Neural crest cell (in vitro differentiated cells): ENCODE results near the gene DIS3L. TPM values are rescaled to one million over a fixed set of nuclear protein-coding genes. Genes with fewer than 3 reads are reported as not detected.
A peak's percentile ranks its signal among the peaks of the same experiment; 100 is the strongest.

Source experiments
- DNase-seq: peaks from one replicate; pipeline ENCODE4 v3.0.0; 2021; ENCODE audit warnings: low read depth, mixed read lengths, low spot score
- H3K27ac Mint-ChIP-seq: one replicate; pipeline ENCODE4 v1.8.0; 2021; ENCODE audit warnings: mild to moderate bottlenecking, mixed read lengths; ENCODE audit not compliant: unreplicated experiment
- H3K27me3 Mint-ChIP-seq: 2 replicates; pipeline ENCODE4 v1.8.0; 2021; ENCODE audit warnings: low read depth, mild to moderate bottlenecking, mixed read lengths
- H3K36me3 Mint-ChIP-seq: 2 replicates; pipeline ENCODE4 v1.8.0; 2021; ENCODE audit warnings: low read depth, mild to moderate bottlenecking, mixed read lengths
- H3K4me1 Mint-ChIP-seq: 2 replicates; pipeline ENCODE4 v1.8.0; 2021; ENCODE audit warnings: mixed read lengths
- H3K4me3 Mint-ChIP-seq: one replicate; pipeline ENCODE4 v1.8.0; 2021; ENCODE audit warnings: mild to moderate bottlenecking, mixed read lengths
- H3K9me3 Mint-ChIP-seq: 2 replicates; pipeline ENCODE4 v1.8.0; 2021; ENCODE audit warnings: mixed read lengths
- total RNA-seq: library from RNA; stranded (reverse); gene quantifications from 2 replicates; pipeline ENCODE4 v1.2.1, GENCODE V29; 2021
- TF ChIP-seq, protein P1 (sequence below): fragments of 200-600 bp; sonication (generic); conservative IDR thresholded peaks from 2 replicates; pipeline ENCODE4 v1.5.0; 2021; ENCODE audit warnings: antibody characterized with exemption, mild to moderate bottlenecking

DIS3L gene
- total RNA-seq, 1 donor from 2014 or later, result 56.3 TPM

DNA sequence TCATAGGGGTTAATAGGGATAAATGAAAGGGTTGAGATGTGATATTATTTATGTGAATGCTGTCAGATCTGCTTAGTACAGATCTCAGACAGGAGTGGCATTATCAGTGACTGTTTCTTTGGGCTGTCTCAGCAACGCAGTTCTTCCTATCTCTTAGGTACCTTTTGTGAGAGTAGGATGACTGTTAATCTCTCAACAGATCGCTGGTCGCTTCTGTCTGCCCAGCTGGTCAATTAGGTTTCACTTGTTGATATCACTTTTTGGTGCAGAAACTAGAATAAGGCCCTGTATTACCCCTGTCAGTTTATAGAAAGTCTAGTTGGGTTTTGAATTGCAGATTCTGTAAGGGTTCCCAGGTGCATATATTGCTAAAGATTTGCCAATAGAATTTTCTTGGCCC lies 16.5 kb downstream of the DIS3L start:
- H3K9me3 Mint-ChIP-seq, result no peaks in the 10 kb centered on the region
- no peak for DNase-seq
- H3K27ac Mint-ChIP-seq, result no peak overlapping the region
- H3K4me3 Mint-ChIP-seq, result no peak overlapping the region
- no peaks in the 10 kb centered on the region for H3K4me1 Mint-ChIP-seq
- no peaks in the 10 kb centered on the region for H3K27me3 Mint-ChIP-seq
- TF ChIP-seq, protein P1, sequence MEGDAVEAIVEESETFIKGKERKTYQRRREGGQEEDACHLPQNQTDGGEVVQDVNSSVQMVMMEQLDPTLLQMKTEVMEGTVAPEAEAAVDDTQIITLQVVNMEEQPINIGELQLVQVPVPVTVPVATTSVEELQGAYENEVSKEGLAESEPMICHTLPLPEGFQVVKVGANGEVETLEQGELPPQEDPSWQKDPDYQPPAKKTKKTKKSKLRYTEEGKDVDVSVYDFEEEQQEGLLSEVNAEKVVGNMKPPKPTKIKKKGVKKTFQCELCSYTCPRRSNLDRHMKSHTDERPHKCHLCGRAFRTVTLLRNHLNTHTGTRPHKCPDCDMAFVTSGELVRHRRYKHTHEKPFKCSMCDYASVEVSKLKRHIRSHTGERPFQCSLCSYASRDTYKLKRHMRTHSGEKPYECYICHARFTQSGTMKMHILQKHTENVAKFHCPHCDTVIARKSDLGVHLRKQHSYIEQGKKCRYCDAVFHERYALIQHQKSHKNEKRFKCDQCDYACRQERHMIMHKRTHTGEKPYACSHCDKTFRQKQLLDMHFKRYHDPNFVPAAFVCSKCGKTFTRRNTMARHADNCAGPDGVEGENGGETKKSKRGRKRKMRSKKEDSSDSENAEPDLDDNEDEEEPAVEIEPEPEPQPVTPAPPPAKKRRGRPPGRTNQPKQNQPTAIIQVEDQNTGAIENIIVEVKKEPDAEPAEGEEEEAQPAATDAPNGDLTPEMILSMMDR, result no peak
- H3K36me3 Mint-ChIP-seq, result peaks cover 9% of the 10 kb centered on the region

DNA sequence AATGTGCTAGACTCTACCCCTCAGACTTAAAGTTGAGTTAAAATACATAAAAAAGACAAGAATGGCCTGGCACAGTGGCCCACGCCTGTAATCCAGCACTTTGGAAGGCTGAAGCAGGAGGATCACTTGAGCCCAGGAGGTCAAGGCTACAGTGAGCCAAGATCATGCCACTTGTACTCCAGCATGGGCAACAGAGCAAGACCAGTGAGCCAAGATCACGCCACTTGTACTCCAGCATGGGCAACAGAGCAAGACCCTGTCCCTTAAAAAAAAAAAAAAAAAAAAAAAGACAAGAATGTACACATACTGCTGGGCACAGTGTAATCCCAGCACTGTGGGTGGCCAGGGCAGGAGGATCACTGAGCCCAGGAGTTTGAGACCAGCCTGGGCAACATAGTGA lies 17.4 kb downstream of the DIS3L start:
- H3K36me3 Mint-ChIP-seq, result peaks cover 9% of the 10 kb centered on the region
- TF ChIP-seq, protein P1, result no peak
- H3K9me3 Mint-ChIP-seq, result no peaks in the 10 kb centered on the region
- no peaks in the 10 kb centered on the region for H3K27me3 Mint-ChIP-seq
- no peaks in the 10 kb centered on the region for H3K4me1 Mint-ChIP-seq
- no peak overlapping the region for H3K27ac Mint-ChIP-seq
- H3K4me3 Mint-ChIP-seq, result no peak overlapping the region
- DNase-seq, result no peak

DNA sequence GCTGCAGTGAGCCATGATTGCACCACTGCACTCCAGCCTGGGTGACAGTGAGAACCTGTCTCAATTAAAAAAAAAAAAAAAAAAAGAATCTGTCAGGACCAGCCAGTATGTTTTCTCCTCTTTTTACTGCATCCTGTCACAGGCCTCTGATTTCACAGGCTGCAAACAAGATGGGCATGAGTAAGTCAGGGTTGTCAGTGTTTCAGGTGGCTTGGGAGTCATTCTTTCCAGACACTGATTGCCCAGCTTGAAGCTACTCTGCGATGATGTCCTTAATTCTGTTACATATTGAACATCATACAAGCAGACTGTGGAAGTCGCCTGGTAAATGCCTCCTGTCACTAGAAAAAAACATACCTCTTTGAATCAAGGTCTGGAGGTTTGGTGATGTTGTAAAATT lies 18.8 kb downstream of the DIS3L start:
- Mint-ChIP-seq H3K36me3 (peaks cover 14% of the 10 kb centered on the region), H3K27ac (no peak overlapping the region)

DNA sequence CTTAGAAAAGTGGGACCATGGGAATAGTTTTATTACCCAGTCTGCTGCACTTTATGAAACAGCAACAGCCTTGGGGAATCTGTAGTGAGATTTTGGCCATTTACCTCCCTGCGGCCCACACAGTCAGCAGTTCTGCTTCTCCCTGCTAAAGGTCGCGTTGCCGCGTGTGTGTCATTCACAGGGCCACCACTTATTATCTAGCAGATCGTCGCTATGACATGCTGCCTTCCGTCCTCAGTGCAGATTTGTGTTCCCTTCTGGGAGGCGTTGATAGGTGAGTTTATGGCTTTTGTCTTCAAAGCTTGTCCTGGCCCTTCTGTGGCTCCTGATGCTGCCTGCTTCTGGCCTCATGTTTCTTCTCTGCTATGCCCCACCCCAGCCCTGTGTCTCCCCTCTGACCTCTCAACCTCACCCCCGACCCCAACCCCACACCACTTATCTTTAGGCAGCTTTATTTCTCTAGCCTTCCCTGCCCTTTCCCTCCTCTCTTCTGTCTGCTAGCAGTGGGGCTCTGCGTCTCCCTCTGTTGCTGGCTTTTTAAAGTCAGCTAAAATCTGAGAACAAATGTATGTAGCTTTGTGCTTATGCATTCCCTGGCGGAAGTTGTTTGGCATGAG lies 30.1 kb downstream of the DIS3L start:
- Mint-ChIP-seq H3K36me3 (peaks cover 11% of the 10 kb centered on the region), H3K27me3 (no peaks in the 10 kb centered on the region), H3K4me1 (peaks cover 9% of the 10 kb centered on the region), H3K4me3 (no peak overlapping the region), H3K27ac (peak overlapping the region; percentile 13), H3K9me3 (no peaks in the 10 kb centered on the region)
- TF ChIP-seq, protein P1, result no peak
- no peak for DNase-seq

More for the DNA sequence above, 18.8 kb downstream of the DIS3L start:
- no peak for DNase-seq
- no peaks in the 10 kb centered on the region for H3K4me1 Mint-ChIP-seq
- H3K9me3 Mint-ChIP-seq, result no peaks in the 10 kb centered on the region
- no peak overlapping the region for H3K4me3 Mint-ChIP-seq
- TF ChIP-seq, protein P1, result no peak
- H3K27me3 Mint-ChIP-seq, result no peaks in the 10 kb centered on the region

DNA sequence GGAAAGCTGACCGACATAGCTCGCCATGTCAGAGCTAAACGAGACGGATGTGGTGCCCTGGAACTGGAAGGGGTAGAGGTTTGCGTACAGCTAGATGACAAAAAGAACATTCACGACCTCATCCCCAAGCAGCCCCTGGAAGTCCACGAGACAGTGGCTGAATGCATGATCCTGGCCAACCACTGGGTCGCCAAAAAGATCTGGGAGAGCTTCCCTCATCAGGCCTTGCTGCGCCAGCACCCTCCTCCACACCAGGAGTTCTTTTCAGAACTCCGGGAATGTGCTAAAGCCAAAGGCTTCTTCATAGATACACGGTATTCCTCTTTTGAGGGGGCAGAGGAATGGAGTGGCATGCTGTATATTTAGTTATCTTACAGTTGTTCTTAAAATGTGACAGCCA lies 32.7 kb downstream of the DIS3L start:
- Mint-ChIP-seq H3K27me3 (no peaks in the 10 kb centered on the region), H3K4me1 (peaks cover 9% of the 10 kb centered on the region), H3K36me3 (peaks cover 7% of the 10 kb centered on the region), H3K4me3 (no peak overlapping the region), H3K9me3 (no peaks in the 10 kb centered on the region), H3K27ac (no peak overlapping the region)
- DNase-seq, result no peak
- TF ChIP-seq, protein P1, result no peak
